OCI-LY7 (cell line): ENCODE results near the gene SCN1B. TPM values are rescaled to one million over a fixed set of nuclear protein-coding genes. Genes with fewer than 3 reads are reported as not detected.

Experiments
- BruUV-seq: library from RNA; stranded (reverse); fragments of 400-500 nt; replicated peaks from 2 replicates; lab custom pipeline; 2021; lab: Mats Ljungman, UMichigan
- CTCF ChIA-PET: fragments of 300-600 bp; sonication (Branson Sonifier 250); formaldehyde crosslinking; loops from one replicate; lab custom pipeline; 2022; ENCODE audit warnings: antibody characterized with exemption; ENCODE audit not compliant: unreplicated experiment; lab: Charles Lee
- POLR2A ChIA-PET: fragments of 300-600 bp; sonication (Branson Sonifier 250); formaldehyde crosslinking; loops from one replicate; lab custom pipeline; 2022; ENCODE audit warnings: antibody characterized with exemption; lab: Charles Lee
- DNase-seq: peaks from one replicate; pipeline ENCODE4 v3.0.0-alpha.2; 2015; ENCODE audit warnings: low spot score
- H2AFZ ChIP-seq: fragments of 200-600 bp; sonication (generic), shearing (Covaris generic); 2 replicates; pipeline ENCODE4 v1.6.1; 2014; ENCODE audit warnings: mild to moderate bottlenecking, antibody characterized with exemption, low read length, moderate library complexity
- H3K27ac ChIP-seq: fragments of 200-600 bp; sonication (generic); 2 replicates; pipeline ENCODE4 v1.5.1; 2014; ENCODE audit warnings: mixed run types, low read depth, mild to moderate bottlenecking, moderate library complexity, low read length, inconsistent platforms; ENCODE audit not compliant: poor library complexity, severe bottlenecking
- H3K36me3 ChIP-seq: fragments of 200-600 bp; sonication (generic); 2 replicates; pipeline ENCODE4 v1.6.1; 2014; ENCODE audit warnings: mild to moderate bottlenecking, antibody characterized with exemption, low read length, moderate library complexity, mixed read lengths; ENCODE audit not compliant: insufficient read depth
- H3K4me1 ChIP-seq: fragments of 200-600 bp; sonication (generic); 2 replicates; pipeline ENCODE4 v1.5.1; 2014; ENCODE audit warnings: mild to moderate bottlenecking, low read length; ENCODE audit not compliant: insufficient read depth, poor library complexity, severe bottlenecking
- H3K4me2 ChIP-seq: fragments of 200-600 bp; sonication (generic); 2 replicates; pipeline ENCODE4 v1.6.1; 2014; ENCODE audit warnings: mild to moderate bottlenecking, low read length
- H3K4me3 ChIP-seq: fragments of 200-600 bp; sonication (generic); 2 replicates; pipeline ENCODE4 v1.5.1; 2014; ENCODE audit warnings: mild to moderate bottlenecking, low read depth, low read length; ENCODE audit not compliant: poor library complexity, severe bottlenecking
- H3K79me2 ChIP-seq: fragments of 200-600 bp; sonication (generic); 2 replicates; pipeline ENCODE4 v1.6.1; 2016; ENCODE audit warnings: low read depth, mild to moderate bottlenecking, low read length, moderate library complexity, mixed read lengths; ENCODE audit not compliant: insufficient read depth
- H3K9me2 ChIP-seq: fragments of 200-600 bp; sonication (generic); 2 replicates; pipeline ENCODE4 v1.6.1; 2016; ENCODE audit warnings: mild to moderate bottlenecking, low read length, mixed read lengths; ENCODE audit not compliant: insufficient read depth
- H3K9me3 ChIP-seq: fragments of 200-600 bp; sonication (generic); 2 replicates; pipeline ENCODE4 v1.6.1; 2014; ENCODE audit warnings: mild to moderate bottlenecking, mixed run types, low read length, mixed read lengths
- H4K20me1 ChIP-seq: fragments of 200-600 bp; sonication (generic); 2 replicates; pipeline ENCODE4 v1.6.1; 2014; ENCODE audit warnings: mild to moderate bottlenecking, antibody characterized with exemption, low read length, moderate library complexity, mixed read lengths; ENCODE audit not compliant: insufficient read depth
- CTCF ChIP-seq: fragments of 200-600 bp; sonication (generic); conservative IDR thresholded peaks from 2 replicates; pipeline ENCODE4 v1.5.1; 2014; ENCODE audit warnings: mild to moderate bottlenecking, antibody characterized with exemption, low read length, moderate library complexity, mixed read lengths
- EZH2phosphoT487 ChIP-seq: fragments of 200-600 bp; sonication (generic); IDR thresholded peaks from 2 replicates; pipeline ENCODE4 v1.6.1; 2018; ENCODE audit warnings: low read depth, borderline replicate concordance, mild to moderate bottlenecking, mixed run types, antibody characterized with exemption, low read length, moderate library complexity, mixed read lengths
- intact Hi-C: fragments of 100-400 bp; cut with micrococcal nuclease; formaldehyde crosslinking; loops from one replicate; pipeline ENCODE4 v1.10.0; 2022; ENCODE audit not compliant: unreplicated experiment
- total RNA-seq, 2 experiments: library from RNA; depleted of rRNA in 1 of 2; stranded (reverse); fragments of >200 nt in 1 of 2; shearing (Covaris generic) in 1 of 2; gene quantifications; 2 replicates each; pipeline ENCODE4 v1.2.3, GENCODE V29; 2014 to 2022

The SCN1B gene
- total RNA-seq, 2 experiments from 2014 or later = 0.41 to 3.1 TPM

GRCh38 chr19:35011091-35011689 is 19.1 kb upstream of the SCN1B start:
- POLR2A ChIA-PET = no interaction called here
- DNase-seq = no peak

GRCh38 chr19:35011737-35012682 is 18.3 kb upstream of the SCN1B start:
- BruUV-seq = no TSS peak
- Histone ChIP-seq H3K9me3 (no peaks in the 10 kb centered on the region), H3K79me2 (peaks cover under 1% of the 10 kb centered on the region; the same call in 1 of the 2 replicates), H4K20me1 (no peaks in the 10 kb centered on the region), H3K36me3 (peaks cover 92% of the 10 kb centered on the region), H3K4me1 (no peaks in the 10 kb centered on the region), H2AFZ (no peak overlapping the region), H3K4me3 (no peak overlapping the region), H3K4me2 (no peak overlapping the region), H3K27ac (no peak overlapping the region), H3K9me2 (no peaks in the 10 kb centered on the region)
- TF ChIP-seq CTCF (no peak), EZH2phosphoT487 (no peak)
- DNase-seq = no peak
- ChIA-PET POLR2A (interaction anchor here (0.5 kb wide), 1 partner anchor 345 kb away, joined by 3 read pairs; no protein-coding TSS in a partner anchor), CTCF (no interaction called here)
- intact Hi-C loops = no loop called here

More at GRCh38 chr19:35011091-35011689, 19.1 kb upstream of the SCN1B start:
- no peaks in the 10 kb centered on the region for H3K9me2 ChIP-seq
- H3K4me3 ChIP-seq = no peak overlapping the region
- H3K4me2 ChIP-seq = no peak overlapping the region
- no peak overlapping the region for H3K27ac ChIP-seq
- H3K4me1 ChIP-seq = no peaks in the 10 kb centered on the region
- intact Hi-C loops = no loop called here
- H2AFZ ChIP-seq = no peak overlapping the region
- no TSS peak for BruUV-seq
- peaks cover 97% of the 10 kb centered on the region for H3K36me3 ChIP-seq
- no peaks in the 10 kb centered on the region for H3K9me3 ChIP-seq
- TF ChIP-seq EZH2phosphoT487 = no peak
- TF ChIP-seq CTCF = no peak
- no peaks in the 10 kb centered on the region for H4K20me1 ChIP-seq
- CTCF ChIA-PET = no interaction called here
- peaks cover 8% of the 10 kb centered on the region; the same call in 1 of the 2 replicates for H3K79me2 ChIP-seq
